IMR-90 (cell line): ENCODE data around the gene NPAS3.

Experiments
- BHLHE40 ChIP-seq: fragments of 150-350 bp; IDR thresholded peaks from 2 replicates; pipeline ENCODE4 v1.6.1; 2016; ENCODE audit warnings: mild to moderate bottlenecking, low read depth, low read length
- CEBPB ChIP-seq: IDR thresholded peaks from 2 replicates; pipeline ENCODE4 v1.6.1; 2012; ENCODE audit warnings: low read depth, low read length, improper control_type of control experiment
- ELK1 ChIP-seq: fragments of 150-350 bp; IDR thresholded peaks from 2 replicates; pipeline ENCODE4 v1.6.1; 2016; ENCODE audit warnings: low read depth, mild to moderate bottlenecking, low read length, moderate library complexity, borderline replicate concordance
- MAFK ChIP-seq: IDR thresholded peaks from 2 replicates; pipeline ENCODE4 v1.6.1; 2012; ENCODE audit warnings: low read depth, low read length, improper control_type of control experiment
- MXI1 ChIP-seq: IDR thresholded peaks from 2 replicates; pipeline ENCODE4 v1.6.1; 2012; ENCODE audit warnings: low read depth, mild to moderate bottlenecking, low read length, moderate library complexity, borderline replicate concordance
- POLR2A ChIP-seq: IDR thresholded peaks from 2 replicates; pipeline ENCODE4 v1.6.1; 2012; ENCODE audit warnings: mild to moderate bottlenecking, low read depth, low read length
- RAD21 ChIP-seq: IDR thresholded peaks from 2 replicates; pipeline ENCODE4 v1.6.1; 2012; ENCODE audit warnings: low read length, improper control_type of control experiment
- RCOR1 ChIP-seq: IDR thresholded peaks from 2 replicates; pipeline ENCODE4 v1.6.1; 2012; ENCODE audit warnings: mild to moderate bottlenecking, low read length, improper control_type of control experiment; ENCODE audit not compliant: insufficient replicate concordance
- RFX5 ChIP-seq: IDR thresholded peaks from 2 replicates; pipeline ENCODE4 v1.8.0; 2012; ENCODE audit warnings: low read depth, mild to moderate bottlenecking, low read length, moderate library complexity
- SMC3 ChIP-seq: fragments of 150-350 bp; IDR thresholded peaks from 2 replicates; pipeline ENCODE4 v1.6.1; 2016; ENCODE audit warnings: low read depth, mild to moderate bottlenecking, antibody characterized with exemption, low read length, moderate library complexity
- USF2 ChIP-seq: fragments of 150-350 bp; IDR thresholded peaks from 2 replicates; pipeline ENCODE4 v1.6.1; 2017; ENCODE audit warnings: mild to moderate bottlenecking, antibody characterized with exemption, low read length, low read depth
- TF ChIP-seq, protein P1 (sequence below): conservative IDR thresholded peaks from 2 replicates; pipeline ENCODE4 v1.5.1; 2012; ENCODE audit warnings: mild to moderate bottlenecking, low read depth, low read length, improper control_type of control experiment

DNA sequence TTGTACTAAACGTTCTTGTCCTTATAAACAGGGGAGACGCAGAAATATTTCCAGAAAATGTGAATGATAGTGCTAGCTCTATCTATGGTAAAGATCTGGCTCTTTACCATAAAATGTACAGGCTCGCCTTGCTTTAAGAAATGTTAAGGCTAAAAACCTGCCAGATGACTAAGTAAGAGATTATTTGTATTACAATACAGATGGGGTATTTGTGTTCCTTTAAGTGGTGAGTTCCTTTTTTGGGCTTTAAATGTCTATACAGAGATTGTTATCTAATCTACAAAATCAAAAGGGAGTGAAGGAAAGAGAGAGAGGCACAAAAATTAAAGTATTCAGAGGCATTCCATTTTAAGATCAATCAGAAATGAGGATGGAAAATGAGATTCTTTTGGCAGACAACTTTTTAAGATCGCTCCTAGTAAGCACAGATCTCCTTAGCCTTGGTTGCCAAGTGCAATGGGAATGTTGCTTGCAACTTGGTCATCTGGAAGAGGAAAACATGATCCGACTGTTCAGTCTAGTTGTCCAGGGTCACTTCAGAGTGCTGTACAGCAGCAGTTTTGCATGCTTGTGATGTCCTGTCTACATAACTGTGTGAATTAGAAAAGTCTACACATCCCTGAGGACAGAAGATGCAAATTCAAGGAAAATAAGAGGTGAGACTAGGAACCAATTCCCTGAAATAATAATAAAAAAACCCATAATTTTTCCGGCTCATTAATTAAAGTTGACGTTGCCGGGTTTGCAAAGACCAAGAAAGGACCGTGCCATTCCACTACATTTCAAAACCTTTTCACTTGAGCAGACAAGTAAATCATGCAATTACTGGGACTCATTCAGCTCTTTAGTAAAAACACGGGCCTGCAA lies 631.4 kb downstream of the NPAS3 start:
- TF ChIP-seq CEBPB (no peak), POLR2A (no peak), BHLHE40 (no peak), RCOR1 (no peak), SMC3 (no peak), MXI1 (no peak), ELK1 (no peak), USF2 (no peak), RFX5 (no peak), MAFK (no peak), RAD21 (no peak)
- TF ChIP-seq, protein P1, sequence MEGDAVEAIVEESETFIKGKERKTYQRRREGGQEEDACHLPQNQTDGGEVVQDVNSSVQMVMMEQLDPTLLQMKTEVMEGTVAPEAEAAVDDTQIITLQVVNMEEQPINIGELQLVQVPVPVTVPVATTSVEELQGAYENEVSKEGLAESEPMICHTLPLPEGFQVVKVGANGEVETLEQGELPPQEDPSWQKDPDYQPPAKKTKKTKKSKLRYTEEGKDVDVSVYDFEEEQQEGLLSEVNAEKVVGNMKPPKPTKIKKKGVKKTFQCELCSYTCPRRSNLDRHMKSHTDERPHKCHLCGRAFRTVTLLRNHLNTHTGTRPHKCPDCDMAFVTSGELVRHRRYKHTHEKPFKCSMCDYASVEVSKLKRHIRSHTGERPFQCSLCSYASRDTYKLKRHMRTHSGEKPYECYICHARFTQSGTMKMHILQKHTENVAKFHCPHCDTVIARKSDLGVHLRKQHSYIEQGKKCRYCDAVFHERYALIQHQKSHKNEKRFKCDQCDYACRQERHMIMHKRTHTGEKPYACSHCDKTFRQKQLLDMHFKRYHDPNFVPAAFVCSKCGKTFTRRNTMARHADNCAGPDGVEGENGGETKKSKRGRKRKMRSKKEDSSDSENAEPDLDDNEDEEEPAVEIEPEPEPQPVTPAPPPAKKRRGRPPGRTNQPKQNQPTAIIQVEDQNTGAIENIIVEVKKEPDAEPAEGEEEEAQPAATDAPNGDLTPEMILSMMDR = no peak
